NT2/D1 (cell line): ENCODE results near the gene CGN.

Source experiments
- SUZ12 ChIP-seq: IDR thresholded peaks from 2 replicates; pipeline ENCODE4 v1.6.1; 2011; ENCODE audit not compliant: insufficient read length, insufficient read depth; ENCODE audit errors: extremely low read depth
- YY1 ChIP-seq: IDR thresholded peaks from 2 replicates; pipeline ENCODE4 v1.6.1; 2011; ENCODE audit not compliant: insufficient read length, insufficient read depth
- ZNF274 ChIP-seq: IDR thresholded peaks from 2 replicates; pipeline ENCODE4 v1.6.1; 2011; ENCODE audit warnings: mild to moderate bottlenecking, low read depth, low read length

GRCh38 chr1:151526735-151527525 is 15.7 kb downstream of the CGN start:
- TF ChIP-seq ZNF274 (no peak), SUZ12 (no peak), YY1 (no peak)
